Stimulated activated CD4-positive, alpha-beta T cell treated with anti-CD3 and anti-CD28 coated beads, Interleukin-2, amount 100 ng/mL, for 48 hours (primary cell): ENCODE data around the gene CIBAR2.
A peak's percentile ranks its signal among the peaks of the same experiment; 100 is the strongest.
"Not testable (repeated sequence)": the region's sequence is repeated elsewhere in the genome, so short reads cannot be mapped to it uniquely, and the experiment has no call there.

Experiments used
- DNase-seq, 2 donors: peaks; one replicate each; pipeline ENCODE4 v3.0.0-alpha.2; 2020

CIBAR2 gene

DNA sequence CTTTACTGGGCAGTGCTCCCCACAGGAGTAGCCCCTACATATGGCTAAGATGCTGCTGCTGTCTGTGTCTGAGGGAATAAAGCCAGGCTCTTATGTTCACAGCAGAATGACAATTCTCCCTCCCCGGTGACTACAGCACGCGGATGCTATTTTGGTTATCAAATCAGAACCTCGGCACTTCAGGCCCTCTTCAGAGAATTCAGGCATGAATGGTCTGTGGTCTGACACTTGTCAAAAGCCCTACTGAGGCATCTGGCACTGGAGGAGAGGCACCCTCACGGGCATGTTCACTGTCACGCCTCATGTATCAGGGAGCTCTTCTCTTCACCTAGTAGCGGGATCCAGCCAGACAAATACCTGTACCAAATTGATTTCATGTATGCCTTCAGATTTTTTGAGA lies 54.3 kb downstream of the CIBAR2 start:
- no peak for DNase-seq

DNA sequence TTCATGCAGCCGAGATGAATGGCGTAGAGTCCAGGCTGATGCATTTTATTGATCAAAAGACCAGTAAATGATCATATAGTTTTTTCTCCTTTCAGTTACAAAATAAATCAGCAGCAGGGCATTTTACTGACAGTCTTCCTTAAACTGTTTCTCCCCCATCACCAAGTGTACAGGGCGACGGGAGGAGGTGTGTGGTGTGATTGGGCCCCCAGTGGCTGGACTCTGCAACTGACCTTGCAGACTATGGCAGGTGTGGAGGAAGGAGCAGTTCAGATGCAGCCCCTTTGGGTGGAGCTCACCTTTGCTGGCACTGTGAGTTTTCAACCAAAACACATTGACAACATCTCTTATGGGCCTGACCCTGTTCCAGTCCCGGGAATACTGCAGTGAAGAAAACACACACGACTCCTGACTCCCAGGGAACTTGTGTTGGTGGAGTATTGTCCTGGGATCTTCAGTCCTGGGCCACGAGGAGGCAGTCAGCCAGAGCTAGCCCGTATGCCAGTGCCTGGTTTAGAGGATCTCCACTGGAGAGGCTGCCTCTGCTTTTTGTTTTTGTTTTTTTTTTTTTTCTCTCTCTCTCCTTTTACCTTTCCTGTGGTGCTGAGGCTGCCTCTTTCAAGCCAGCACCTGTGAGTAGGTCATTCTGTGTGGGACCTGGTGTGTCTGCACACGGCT lies 54.9 kb downstream of the CIBAR2 start:
- no peak for DNase-seq

DNA sequence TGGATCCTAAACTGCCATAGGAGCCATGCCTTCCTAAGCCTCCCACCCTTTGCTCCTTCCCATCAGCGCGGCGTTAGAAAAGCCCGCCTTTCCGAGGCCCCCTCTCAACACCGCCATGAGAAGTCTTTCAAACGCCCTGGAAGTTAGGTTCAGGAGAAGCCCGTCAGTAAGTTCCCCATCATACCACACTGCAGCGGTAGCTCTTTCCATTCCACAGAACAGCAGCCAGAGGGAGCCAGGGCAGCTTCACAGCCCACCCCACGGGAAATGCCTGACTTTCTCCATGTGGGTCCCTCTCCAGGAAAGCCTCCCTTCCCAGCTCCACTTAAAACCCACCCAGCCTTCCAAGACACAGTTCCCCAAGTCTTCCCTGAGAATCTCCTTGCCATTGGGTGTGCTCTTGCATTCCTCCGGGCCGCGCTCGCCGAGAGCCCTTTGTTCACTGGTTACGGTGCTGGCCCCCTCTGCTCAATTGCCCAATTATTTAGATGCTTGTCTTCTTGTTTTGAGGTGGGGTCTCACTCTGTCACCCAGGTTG lies 56.0 kb downstream of the CIBAR2 start:
- no peak for DNase-seq

DNA sequence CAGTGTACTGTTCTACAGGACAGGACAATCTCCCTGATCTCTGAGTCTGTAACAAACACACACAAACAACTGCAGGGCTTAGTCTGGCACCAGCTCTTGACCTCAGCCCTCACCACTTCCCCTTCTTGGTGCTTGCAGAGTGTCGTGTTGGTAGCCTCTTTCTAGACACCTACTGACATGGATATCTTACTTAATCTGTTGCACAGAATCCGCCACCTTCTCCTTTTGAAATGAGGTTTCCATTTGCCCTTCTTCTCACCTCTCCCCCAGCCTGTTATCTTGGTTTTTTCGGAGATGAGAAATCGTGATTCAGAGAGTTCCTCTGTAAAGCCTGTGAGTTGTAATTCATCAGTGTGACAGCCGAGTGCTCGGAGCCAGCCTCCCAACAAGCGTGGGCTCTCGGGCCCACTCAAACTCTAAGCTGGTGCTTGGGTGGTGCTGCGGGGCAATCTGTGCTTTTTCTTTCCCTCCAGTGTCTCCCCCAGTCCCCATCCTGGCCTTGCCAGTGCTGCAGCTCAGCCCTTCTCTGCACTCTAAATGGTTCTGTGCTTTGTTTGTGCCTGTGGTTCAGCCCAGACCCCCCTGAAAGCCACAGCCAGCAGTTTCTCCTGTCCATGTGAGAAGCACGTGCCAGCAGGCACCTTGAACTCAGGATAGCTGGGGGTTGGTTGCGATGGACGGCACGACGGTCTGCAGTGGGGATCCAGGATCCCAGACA lies 56.6 kb downstream of the CIBAR2 start:
- DNase-seq = peak; percentile 49 to 57

DNA sequence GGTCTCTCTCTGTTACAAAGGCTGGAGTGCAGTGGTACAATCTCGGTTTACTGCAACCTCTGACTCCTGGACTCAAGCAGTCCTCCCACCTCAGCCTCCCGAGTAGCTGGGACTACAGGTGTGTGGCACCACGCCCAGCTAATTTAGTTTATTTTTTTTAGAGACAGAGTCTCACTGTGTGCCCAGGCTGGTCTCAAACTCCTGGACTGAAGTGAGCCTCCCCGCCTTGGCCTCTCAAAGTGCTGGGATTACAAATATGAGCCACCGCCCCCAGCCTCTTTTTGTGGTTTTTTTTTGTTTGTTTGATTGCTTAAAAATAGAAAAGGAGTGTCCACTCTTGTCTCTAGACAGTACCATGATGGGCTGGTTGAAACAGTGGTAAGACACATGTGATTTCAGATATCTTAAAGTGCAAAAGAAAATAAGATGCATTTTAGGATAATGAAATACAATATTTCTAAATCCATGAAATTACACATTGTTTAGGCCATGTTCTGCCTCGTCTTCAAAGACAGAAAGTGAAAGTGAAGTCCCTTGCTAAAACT lies 57.3 kb downstream of the CIBAR2 start:
- DNase-seq = no peak

DNA sequence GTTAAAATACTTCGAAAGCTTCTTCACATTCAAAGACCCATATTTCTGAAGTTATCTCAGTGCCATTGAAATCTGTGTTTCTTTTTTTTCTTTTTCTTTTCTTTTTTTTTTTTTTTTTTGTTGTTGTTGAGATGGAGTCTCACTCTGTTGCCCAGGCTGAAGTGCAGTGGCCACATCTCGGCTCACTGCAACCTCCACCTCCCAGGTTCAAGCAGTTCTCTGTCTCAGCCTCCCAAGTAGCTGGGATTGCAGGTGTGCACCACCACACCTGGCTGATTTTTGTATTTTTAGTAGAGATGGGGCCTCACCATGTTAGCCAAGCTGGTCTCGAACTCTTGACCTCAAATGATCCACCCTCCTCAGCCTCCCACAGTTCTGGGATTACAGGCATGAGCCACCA lies 58.0 kb downstream of the CIBAR2 start:
- DNase-seq = not testable (repeated sequence)

DNA sequence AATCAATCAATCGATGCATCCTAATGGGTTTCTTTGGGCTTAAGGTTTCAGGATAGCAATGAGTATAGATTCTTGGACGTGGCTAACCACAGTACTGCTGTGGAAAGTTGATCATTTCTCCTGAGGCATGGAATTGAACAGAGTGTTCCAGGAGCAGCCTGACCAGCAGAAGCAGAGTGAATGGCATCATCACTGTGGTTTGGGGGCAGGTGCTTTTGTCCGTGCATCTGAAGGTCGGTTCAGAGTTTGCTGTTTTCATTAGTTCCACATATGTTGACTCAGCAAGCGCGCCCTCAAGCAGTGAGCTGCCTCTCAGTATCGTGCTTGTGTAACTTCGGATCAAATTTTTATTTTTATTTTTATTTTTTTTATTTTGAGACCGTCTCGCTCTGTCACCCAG lies 59.7 kb downstream of the CIBAR2 start:
- no peak for DNase-seq

DNA sequence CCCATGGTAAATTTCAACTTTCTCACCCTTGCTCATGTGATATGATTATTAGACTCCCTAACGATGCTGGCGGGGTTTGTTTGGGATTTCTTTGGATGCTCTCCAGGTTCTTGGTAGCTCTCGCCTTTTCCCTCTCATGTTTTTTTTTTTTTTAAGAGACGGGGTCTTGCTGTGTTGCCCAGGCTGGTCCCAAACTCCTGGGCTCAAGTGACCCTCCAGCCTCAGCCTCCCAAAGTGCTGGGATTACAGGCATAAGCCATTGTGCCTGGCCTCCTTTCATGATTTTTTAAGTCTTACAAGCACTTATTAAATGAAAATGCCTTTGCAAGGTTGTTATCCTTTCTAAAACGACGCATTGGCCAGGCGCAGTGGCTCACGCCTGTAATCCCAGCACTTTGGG lies 60.6 kb downstream of the CIBAR2 start:
- no peak for DNase-seq

DNA sequence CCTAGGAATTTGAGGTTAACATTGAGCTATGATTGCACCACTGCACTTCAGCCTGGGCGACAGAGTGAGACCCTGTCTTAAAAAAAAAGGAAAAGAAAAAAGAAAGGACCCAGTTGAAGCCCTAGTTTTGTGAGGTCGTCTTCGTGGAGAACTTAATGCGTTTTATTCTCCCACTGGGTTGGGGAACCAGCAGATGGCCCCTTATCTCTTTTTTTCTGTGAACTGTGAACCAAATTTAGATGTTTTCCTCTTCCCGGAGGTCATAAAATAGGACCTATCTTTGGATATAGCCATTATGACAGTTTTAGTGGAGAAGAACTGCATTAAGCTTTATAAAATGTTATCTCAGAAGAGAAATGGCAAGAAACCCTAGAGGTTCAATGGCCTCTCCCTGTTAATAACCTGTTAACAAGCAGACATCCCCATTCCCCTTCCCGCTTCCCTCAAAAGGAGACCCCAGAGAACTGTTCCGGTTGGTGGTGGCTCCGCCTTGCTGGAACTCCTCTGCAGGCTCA lies 61.1 kb downstream of the CIBAR2 start:
- no peak for DNase-seq

DNA sequence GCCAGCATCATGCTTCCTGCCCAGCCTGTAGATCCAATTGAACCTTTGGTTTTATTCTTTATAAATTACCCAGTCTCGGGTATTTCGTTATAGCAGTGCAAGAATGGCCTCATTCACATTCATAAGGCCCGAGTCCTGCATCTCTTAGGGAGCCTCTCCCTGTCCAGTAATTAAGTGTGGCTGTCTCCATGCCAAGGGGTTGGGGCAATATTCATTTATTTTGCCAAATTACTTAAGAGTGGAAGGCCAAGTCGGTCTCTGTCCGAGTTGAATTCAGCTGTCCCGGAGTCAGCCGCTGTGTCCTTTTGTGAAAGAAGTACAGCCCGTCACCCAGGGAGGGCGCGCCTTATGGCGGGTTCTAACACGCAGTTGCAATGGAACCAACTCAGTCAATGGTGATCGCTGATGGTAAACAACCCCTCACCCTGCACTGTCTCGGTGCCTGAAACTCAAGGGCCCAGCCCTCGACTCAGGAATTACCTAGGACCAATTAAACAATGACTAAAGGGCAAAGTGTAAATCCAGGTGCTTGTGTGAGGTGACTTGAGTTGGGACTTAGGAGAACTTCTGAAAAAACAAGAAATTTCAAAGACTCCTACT lies 62.5 kb downstream of the CIBAR2 start:
- no peak for DNase-seq

DNA sequence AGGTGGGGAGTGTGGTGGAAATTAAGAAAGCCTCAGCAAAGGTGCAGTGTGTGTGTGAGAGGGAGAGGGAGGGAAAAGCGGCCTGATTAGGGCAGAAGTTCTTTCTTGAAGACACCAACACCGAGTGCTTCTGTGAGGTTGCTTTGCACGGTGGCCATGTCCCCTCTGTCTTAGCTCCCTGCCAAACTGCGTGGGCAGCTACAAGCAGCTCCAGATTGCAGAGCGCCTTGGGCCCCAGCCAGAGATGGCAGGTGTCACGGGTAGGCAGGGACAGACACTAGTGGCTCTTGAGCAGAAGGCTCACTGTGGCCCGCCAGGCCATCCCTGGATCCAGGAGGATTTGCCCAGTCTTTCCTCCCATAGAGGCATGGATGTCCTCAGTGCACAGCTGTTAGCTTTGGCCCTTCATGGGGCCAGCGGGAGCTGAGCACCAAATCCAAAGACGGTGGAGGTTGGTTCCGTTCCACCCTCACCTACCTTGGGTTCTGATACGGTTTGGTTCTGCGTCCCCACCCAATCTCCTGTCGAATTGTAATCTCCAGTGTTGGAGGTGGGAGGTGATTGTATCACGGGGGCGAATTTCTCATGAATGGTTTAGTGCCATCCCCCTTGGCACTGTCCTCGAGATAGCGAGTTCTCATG lies 63.2 kb downstream of the CIBAR2 start:
- no peak for DNase-seq
